ENCODE data around the gene ARHGDIG.

The ARHGDIG gene

GRCh38 chr16:281660-282255 is 1.4 kb downstream of the ARHGDIG start:
- DNase-seq, result no peak

GRCh38 chr16:282491-282890 is 2.1 kb downstream of the ARHGDIG start:
- DNase-seq, result no peak

- no peak for DNase-seq
These were observed 2.8 kb downstream of the ARHGDIG start, which contains the start of gene PDIA2 for GRCh38 chr16:283033-283805. Gene PDIA2 (plus strand): TSS chr16:283164. CDS start chr16:283170, 6 bp downstream.

GRCh38 chr16:284204-285120 is 4.1 kb downstream of the ARHGDIG start:
- no peak for DNase-seq

GRCh38 chr16:285146-286055 is 5.0 kb downstream of the ARHGDIG start:
- no peak for DNase-seq

GRCh38 chr16:286491-287297 is 6.3 kb downstream of the ARHGDIG start:
- DNase-seq, result no peak

GRCh38 chr16:287298-287811 is 7.0 kb downstream of the ARHGDIG start:
- no peak for DNase-seq

GRCh38 chr16:287981-288920 is 7.9 kb downstream of the ARHGDIG start:
- DNase-seq, result no peak

- DNase-seq, result no peak
These were observed 9.1 kb downstream of the ARHGDIG start for GRCh38 chr16:289395-289997.

- no peak for DNase-seq
These were observed 9.8 kb downstream of the ARHGDIG start for GRCh38 chr16:290015-290680.

GRCh38 chr16:290681-291405 is 10.5 kb downstream of the ARHGDIG start:
- DNase-seq, result no peak

- no peak for DNase-seq
These were observed 11.1 kb downstream of the ARHGDIG start for GRCh38 chr16:291539-291938.

GRCh38 chr16:293043-293775 is 12.8 kb downstream of the ARHGDIG start:
- no peak for DNase-seq

- DNase-seq, result no peak
These were observed 15.9 kb downstream of the ARHGDIG start for GRCh38 chr16:296276-296675.

- DNase-seq, result no peak
These were observed 16.6 kb downstream of the ARHGDIG start for GRCh38 chr16:296806-297510.

GRCh38 chr16:297832-298231 is 17.4 kb downstream of the ARHGDIG start:
- no peak for DNase-seq

GRCh38 chr16:301235-301634 is 20.8 kb downstream of the ARHGDIG start:
- no peak for DNase-seq

Data from Kasumi-1 (cell line).